K562 (cell line): ENCODE results near the gene IRF6. TPM values are rescaled to one million over a fixed set of nuclear protein-coding genes. Genes with fewer than 3 reads are reported as not detected.
A peak's percentile ranks its signal among the peaks of the same experiment; 100 is the strongest.

Experiments
- AFF4 ChIP-seq: sonication (generic); formaldehyde crosslinking; IDR thresholded peaks from 2 replicates; pipeline ENCODE4 v1.8.0; 2023; ENCODE audit warnings: mild to moderate bottlenecking, missing genetic modification reagents
- ATF3 ChIP-seq, 2 experiments: fragments of 450-650 bp in 1 of 2; sonication (generic) in 1 of 2; formaldehyde crosslinking in 1 of 2; IDR thresholded peaks in 1 of 2; conservative IDR thresholded peaks in 1 of 2; 2 replicates each; pipeline versions ENCODE4 v1.6.1 to v1.8.1; 2016 to 2023; ENCODE audit warnings: mild to moderate bottlenecking in 2 of 2, moderate library complexity in 2 of 2, inconsistent platforms in 1 of 2, missing genetic modification reagents in 1 of 2
- KDM5B ChIP-seq: fragments of 200-600 bp; sonication (generic); IDR thresholded peaks from 2 replicates; pipeline ENCODE4 v1.6.1; 2012; ENCODE audit warnings: low read depth, mild to moderate bottlenecking, moderate library complexity, low read length, control low read depth, inconsistent platforms; ENCODE audit not compliant: insufficient replicate concordance
- MBD1 ChIP-seq: fragments of 250-450 bp; sonication (Bioruptor Pico); IDR thresholded peaks from 2 replicates; pipeline ENCODE4 v1.8.0; 2022; ENCODE audit warnings: inconsistent platforms
- NFXL1 ChIP-seq: fragments of 450-650 bp; formaldehyde crosslinking; IDR thresholded peaks from 2 replicates; pipeline ENCODE4 v1.4.0; 2021; ENCODE audit warnings: mild to moderate bottlenecking
- SNRNP70 ChIP-seq: fragments of 200-400 bp; formaldehyde crosslinking; optimal IDR thresholded peaks from 2 replicates; pipeline ENCODE3; 2017; ENCODE audit warnings: low read depth, low read length
- TARDBP ChIP-seq: fragments of 450-650 bp; IDR thresholded peaks from 2 replicates; pipeline ENCODE4 v1.6.1; 2016
- ZBTB5 ChIP-seq: fragments of 450-650 bp; IDR thresholded peaks from 2 replicates; pipeline ENCODE4 v1.6.1; 2017; ENCODE audit warnings: antibody characterized with exemption
- ZNF395 ChIP-seq: fragments of 200-800 bp; sonication (Bioruptor generic); IDR thresholded peaks from 2 replicates; pipeline ENCODE4 v1.6.1; 2017; ENCODE audit warnings: missing genetic modification characterization, missing compliant biosample characterization
- ZNF584 ChIP-seq: fragments of 200-800 bp; sonication (Bioruptor generic); IDR thresholded peaks from 2 replicates; pipeline ENCODE4 v1.6.1; 2016; ENCODE audit warnings: low read depth, mild to moderate bottlenecking, missing genetic modification characterization, missing compliant biosample characterization
- ZNF764 ChIP-seq: fragments of 250-450 bp; sonication (Bioruptor Pico); IDR thresholded peaks from 2 replicates; pipeline ENCODE4 v1.4.0; 2020; ENCODE audit warnings: low read depth, mild to moderate bottlenecking, moderate library complexity
- ZNF79 ChIP-seq: fragments of 250-450 bp; sonication (Bioruptor Pico); IDR thresholded peaks from 2 replicates; pipeline ENCODE4 v1.4.0; 2020; ENCODE audit warnings: low read depth, mild to moderate bottlenecking, moderate library complexity
- polyA plus RNA-seq, 8 experiments: library from polyadenylated mRNA; depleted of rRNA in 4 of 8; stranded (reverse) in 5 of 8; unstranded in 3 of 8; fragments of >200 nt; fragmentation: Nextera tagmentation in 2 of 8; fragmentation: Illumina TruSeq in 1 of 8; extraction: Ambion mirVana in 2 of 8; extraction: Trizol in 1 of 8; gene quantifications; 2 replicates each; pipeline versions ENCODE4 v1.2.1 to v1.2.3, GENCODE V29; 2011 to 2014; ENCODE audit warnings: inconsistent platforms in 1 of 8, missing spikeins in 1 of 8
- total RNA-seq, 7 experiments: library from RNA; depleted of rRNA in 6 of 7; stranded (reverse); fragments of >200 nt in 6 of 7; fragmentation: Illumina TruSeq in 2 of 7; extraction: Trizol in 2 of 7; gene quantifications; 2 replicates each; pipeline versions ENCODE4 v1.2.1 to v1.2.3, GENCODE V29; 2011 to 2021; ENCODE audit warnings: low replicate concordance in 1 of 7
- TF ChIP-seq, protein P1 (sequence below): sonication (generic); formaldehyde crosslinking; IDR thresholded peaks from 2 replicates; pipeline ENCODE4 v1.8.0; 2023; ENCODE audit warnings: mild to moderate bottlenecking, missing genetic modification reagents
- TF ChIP-seq, protein P2 (sequence below): sonication (generic); formaldehyde crosslinking; IDR thresholded peaks from 2 replicates; pipeline ENCODE4 v1.9.0; 2022; ENCODE audit warnings: mild to moderate bottlenecking, missing genetic modification reagents

The IRF6 gene
- total and polyA plus RNA-seq, 9 of the 15 experiments (the other 6 are each of a cell fraction or from before 2014, with no cell fraction given), result 0.03 to 0.65 (median 0.17) TPM

GRCh38 chr1:209808059-209808581 is 2.2 kb upstream of the IRF6 start (continued):
- TF ChIP-seq MBD1 (CRISPR knock-in tag) (no peak), ATF3 (IDR thresholded peaks at IDR 0.05) (peak; percentile 86), ATF3 (CRISPR knock-in tag; conservative IDR thresholded peaks at IDR 0.05) (0 out of 2 replicates have a peak, but pooled peaks have one; percentile 20), AFF4 (no peak), ZNF584 (no peak), SNRNP70 (no peak), ZNF79 (CRISPR knock-in tag) (0 out of 2 replicates have a peak, but pooled peaks have one; percentile 61), KDM5B (no peak), TARDBP (no peak), ZNF395 (CRISPR knock-in tag) (no peak), ZNF764 (CRISPR knock-in tag) (no peak), NFXL1 (CRISPR knock-in tag) (no peak), ZBTB5 (no peak)
- TF ChIP-seq, protein P1, sequence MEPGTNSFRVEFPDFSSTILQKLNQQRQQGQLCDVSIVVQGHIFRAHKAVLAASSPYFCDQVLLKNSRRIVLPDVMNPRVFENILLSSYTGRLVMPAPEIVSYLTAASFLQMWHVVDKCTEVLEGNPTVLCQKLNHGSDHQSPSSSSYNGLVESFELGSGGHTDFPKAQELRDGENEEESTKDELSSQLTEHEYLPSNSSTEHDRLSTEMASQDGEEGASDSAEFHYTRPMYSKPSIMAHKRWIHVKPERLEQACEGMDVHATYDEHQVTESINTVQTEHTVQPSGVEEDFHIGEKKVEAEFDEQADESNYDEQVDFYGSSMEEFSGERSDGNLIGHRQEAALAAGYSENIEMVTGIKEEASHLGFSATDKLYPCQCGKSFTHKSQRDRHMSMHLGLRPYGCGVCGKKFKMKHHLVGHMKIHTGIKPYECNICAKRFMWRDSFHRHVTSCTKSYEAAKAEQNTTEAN (CRISPR knock-in tag), result no peak
- TF ChIP-seq, protein P2, sequence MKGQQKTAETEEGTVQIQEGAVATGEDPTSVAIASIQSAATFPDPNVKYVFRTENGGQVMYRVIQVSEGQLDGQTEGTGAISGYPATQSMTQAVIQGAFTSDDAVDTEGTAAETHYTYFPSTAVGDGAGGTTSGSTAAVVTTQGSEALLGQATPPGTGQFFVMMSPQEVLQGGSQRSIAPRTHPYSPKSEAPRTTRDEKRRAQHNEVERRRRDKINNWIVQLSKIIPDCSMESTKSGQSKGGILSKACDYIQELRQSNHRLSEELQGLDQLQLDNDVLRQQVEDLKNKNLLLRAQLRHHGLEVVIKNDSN (CRISPR knock-in tag), result no peak
